GF-D8 (cell line): ENCODE results near the gene KRT76.
"Not testable (repeated sequence)": the region's sequence is repeated elsewhere in the genome, so short reads cannot be mapped to it uniquely, and the experiment has no call there.

Experiments used
- DNase-seq: peaks from one replicate; lab custom pipeline; 2025; lab: John Stamatoyannopoulos, UW

KRT76 gene

GRCh38 chr12:52759695-52760094 is 17.4 kb downstream of the KRT76 start:
- DNase-seq: no peak

- DNase-seq: no peak
These were observed 17.9 kb downstream of the KRT76 start for GRCh38 chr12:52759218-52759617.

- DNase-seq: no peak
These were observed 19.5 kb downstream of the KRT76 start for GRCh38 chr12:52757449-52758176.

- no peak for DNase-seq
These were observed 20.7 kb downstream of the KRT76 start for GRCh38 chr12:52756281-52756960.

- no peak for DNase-seq
These were observed 21.6 kb downstream of the KRT76 start for GRCh38 chr12:52755533-52755932.

GRCh38 chr12:52754135-52754534 is 23.0 kb downstream of the KRT76 start:
- no peak for DNase-seq

- no peak for DNase-seq
These were observed 23.9 kb downstream of the KRT76 start for GRCh38 chr12:52753283-52753682.

GRCh38 chr12:52752516-52752915 is 24.6 kb downstream of the KRT76 start:
- no peak for DNase-seq

GRCh38 chr12:52751795-52752194 is 25.4 kb downstream of the KRT76 start:
- no peak for DNase-seq

GRCh38 chr12:52750532-52750931 is 26.6 kb downstream of the KRT76 start:
- DNase-seq: not testable (repeated sequence)

- no peak for DNase-seq
These were observed 27.3 kb downstream of the KRT76 start for GRCh38 chr12:52749827-52750226.

GRCh38 chr12:52748578-52748977 is 28.6 kb downstream of the KRT76 start:
- no peak for DNase-seq

GRCh38 chr12:52745554-52745953 is 31.6 kb downstream of the KRT76 start:
- no peak for DNase-seq

GRCh38 chr12:52744493-52745156 is 32.5 kb downstream of the KRT76 start:
- no peak for DNase-seq

- no peak for DNase-seq
These were observed 34.2 kb downstream of the KRT76 start for GRCh38 chr12:52742822-52743457.

- no peak for DNase-seq
These were observed 35.0 kb downstream of the KRT76 start for GRCh38 chr12:52742196-52742580.

GRCh38 chr12:52741375-52742195 is 35.6 kb downstream of the KRT76 start:
- no peak for DNase-seq

- DNase-seq: no peak
These were observed 36.6 kb downstream of the KRT76 start for GRCh38 chr12:52740584-52740983.

GRCh38 chr12:52739963-52740362 is 37.2 kb downstream of the KRT76 start:
- no peak for DNase-seq

- no peak for DNase-seq
These were observed 41.1 kb downstream of the KRT76 start for GRCh38 chr12:52735816-52736632.

GRCh38 chr12:52735106-52735505 is 42.0 kb downstream of the KRT76 start:
- DNase-seq: no peak
